ENCODE results near the gene CTPS1.
A peak's percentile ranks its signal among the peaks of the same experiment; 100 is the strongest.

CTPS1 gene

GRCh38 chr1:40998668-40999067, 19.2 kb downstream of the CTPS1 start:
- DNase-seq (ENCODE audit: low read depth) = no peak

GRCh38 chr1:41003127-41003639, 23.7 kb downstream of the CTPS1 start:
- DNase-seq (ENCODE audit: low read depth) = no peak

GRCh38 chr1:41003640-41004220, 24.2 kb downstream of the CTPS1 start:
- DNase-seq (ENCODE audit: low read depth) = peak; percentile 100

- peak; percentile 41 for DNase-seq (ENCODE audit: low read depth)
These were observed 26.4 kb downstream of the CTPS1 start for GRCh38 chr1:41005876-41006275.

- peak; percentile 41 for DNase-seq (ENCODE audit: low read depth)
These were observed 27.7 kb downstream of the CTPS1 start for GRCh38 chr1:41006942-41007865.

- DNase-seq (ENCODE audit: low read depth) = peak; percentile 33
These were observed 30.0 kb downstream of the CTPS1 start for GRCh38 chr1:41009466-41009865.

- DNase-seq (ENCODE audit: low read depth) = no peak
These were observed 30.8 kb downstream of the CTPS1 start for GRCh38 chr1:41010345-41010744.

GRCh38 chr1:41013024-41013423, 33.5 kb downstream of the CTPS1 start:
- DNase-seq (ENCODE audit: low read depth) = no peak

GRCh38 chr1:41013796-41014195, 34.3 kb downstream of the CTPS1 start:
- no peak for DNase-seq (ENCODE audit: low read depth)

GRCh38 chr1:41014871-41015270, 35.4 kb downstream of the CTPS1 start:
- no peak for DNase-seq (ENCODE audit: low read depth)

- DNase-seq (ENCODE audit: low read depth) = no peak
These were observed 35.9 kb downstream of the CTPS1 start for GRCh38 chr1:41015281-41015896.

GRCh38 chr1:41015897-41016470, 36.5 kb downstream of the CTPS1 start:
- no peak for DNase-seq (ENCODE audit: low read depth)

GRCh38 chr1:41017141-41018017, 37.9 kb downstream of the CTPS1 start:
- no peak for DNase-seq (ENCODE audit: low read depth)

- DNase-seq (ENCODE audit: low read depth) = no peak
These were observed 38.5 kb downstream of the CTPS1 start for GRCh38 chr1:41018018-41018410.

GRCh38 chr1:41019353-41019745, 39.9 kb downstream of the CTPS1 start:
- no peak for DNase-seq (ENCODE audit: low read depth)

GRCh38 chr1:41020109-41020576, 40.6 kb downstream of the CTPS1 start:
- no peak for DNase-seq (ENCODE audit: low read depth)

GRCh38 chr1:41020654-41021053, 41.2 kb downstream of the CTPS1 start:
- DNase-seq (ENCODE audit: low read depth) = no peak

- DNase-seq (ENCODE audit: low read depth) = peak; percentile 34
These were observed 42.2 kb downstream of the CTPS1 start, which contains the start of gene SLFNL1 for GRCh38 chr1:41021526-41022308. TSS of gene SLFNL1 (minus strand) at chr1:41021725. CDS start at chr1:41020660, 1,065 bp downstream.

- no peak for DNase-seq (ENCODE audit: low read depth)
These were observed 42.9 kb downstream of the CTPS1 start for GRCh38 chr1:41022424-41022823.

- peak; percentile 53 for DNase-seq (ENCODE audit: low read depth)
These were observed 43.9 kb downstream of the CTPS1 start for GRCh38 chr1:41023279-41023990.
